GM12878 (cell line): Measurements from ENCODE around the gene FTO. TPM values are rescaled to one million over a fixed set of nuclear protein-coding genes. Genes with fewer than 3 reads are reported as not detected.

ENCODE experiments used
- ATAC-seq: fragments of 200-7000 bp; cut with Tn5 transposase; 3 replicates; pipeline ENCODE4 v1.9.1; 2020; ENCODE audit warnings: mild to moderate bottlenecking, moderate library complexity
- BruUV-seq: library from RNA; stranded (reverse); fragments of 400-500 nt; replicated peaks from 2 replicates; lab custom pipeline; 2021; lab: Mats Ljungman, UMichigan
- CTCF ChIA-PET: fragments of 300-600 bp; sonication (Branson Sonifier 250); formaldehyde crosslinking; extraction: SDS; loops from one replicate; lab custom pipeline; 2021; ENCODE audit warnings: inconsistent platforms; lab: Yijun Ruan, JAX
- POLR2A ChIA-PET: fragments of 350-600 bp; formaldehyde crosslinking; extraction: SDS; loops from one replicate; lab custom pipeline; 2021; ENCODE audit warnings: inconsistent platforms; lab: Charles Lee
- RAD21 ChIA-PET: fragments of 300-600 bp; sonication (Branson Sonifier 250); formaldehyde crosslinking; loops from one replicate; lab custom pipeline; 2023; ENCODE audit warnings: antibody characterized with exemption; ENCODE audit not compliant: unreplicated experiment; lab: Charles Lee
- SMC1A ChIA-PET: fragments of 300-600 bp; sonication (Branson Sonifier 250); formaldehyde crosslinking; loops from one replicate; lab custom pipeline; 2023; ENCODE audit not compliant: unreplicated experiment, uncharacterized antibody; lab: Charles Lee
- DNase-seq: peaks from one replicate; pipeline ENCODE4 v3.0.0-alpha.2; 2011; ENCODE audit warnings: low read depth, low spot score
- FAIRE-seq: peaks from 3 replicates; lab custom pipeline; 2011; peaks lifted over from hg19 to GRCh38; lab: Jason Lieb, UNC
- H2AFZ ChIP-seq: 2 replicates; pipeline ENCODE4 v1.6.0; 2011; ENCODE audit warnings: low read depth, low read length, control low read depth; ENCODE audit not compliant: control insufficient read depth
- H3K27ac ChIP-seq: 2 replicates; pipeline ENCODE4 v1.5.1; 2011; ENCODE audit warnings: control low read depth; ENCODE audit not compliant: control insufficient read depth, insufficient read depth
- H3K27me3 ChIP-seq, 2 experiments: replicated peaks in 1 of 2; 2 replicates each; pipeline versions ENCODE4 v1.6.0 to v1.6.1; 2011; ENCODE audit warnings: low read length in 1 of 2; ENCODE audit not compliant: control insufficient read depth in 2 of 2, insufficient read depth in 2 of 2
- H3K36me3 ChIP-seq, 2 experiments: 2 replicates each; pipeline ENCODE4 v1.5.1; 2011; ENCODE audit warnings: low read length in 1 of 2; ENCODE audit not compliant: control insufficient read depth in 2 of 2, insufficient read depth in 2 of 2
- H3K4me1 ChIP-seq: 2 replicates; pipeline ENCODE4 v1.6.1; 2011; ENCODE audit warnings: mild to moderate bottlenecking, low read length, moderate library complexity, mixed read lengths; ENCODE audit not compliant: control insufficient read depth, insufficient read depth
- H3K4me2 ChIP-seq: 2 replicates; pipeline ENCODE4 v1.6.0; 2011; ENCODE audit warnings: control low read depth; ENCODE audit not compliant: control insufficient read depth, insufficient read depth
- H3K4me3 ChIP-seq: fragments of 200-600 bp; sonication (generic); 2 replicates; pipeline ENCODE4 v1.5.1; 2016
- H3K79me2 ChIP-seq: 2 replicates; pipeline ENCODE4 v1.6.0; 2011; ENCODE audit warnings: low read length; ENCODE audit not compliant: control insufficient read depth, insufficient read depth
- H3K9ac ChIP-seq: 2 replicates; pipeline ENCODE4 v1.8.0; 2011; ENCODE audit warnings: low read length, control low read depth, mixed read lengths; ENCODE audit not compliant: control insufficient read depth, insufficient read depth
- H3K9me3 ChIP-seq: replicated peaks from 3 replicates; pipeline ENCODE4 v1.5.1; 2011; ENCODE audit warnings: mild to moderate bottlenecking, low read length; ENCODE audit not compliant: control insufficient read depth, insufficient read depth
- H4K20me1 ChIP-seq: 2 replicates; pipeline ENCODE4 v1.6.0; 2011; ENCODE audit not compliant: control insufficient read depth, insufficient read depth
- BCL11A ChIP-seq: IDR thresholded peaks from 2 replicates; pipeline ENCODE4 v1.6.1; 2011; ENCODE audit warnings: low read depth, low read length
- BCL3 ChIP-seq: IDR thresholded peaks from 2 replicates; pipeline ENCODE4 v1.6.1; 2011; ENCODE audit warnings: borderline replicate concordance, low read depth, mild to moderate bottlenecking, moderate library complexity, low read length; ENCODE audit not compliant: insufficient read depth, poor library complexity, severe bottlenecking
- BHLHE40 ChIP-seq, 2 experiments: fragments of 450-650 bp in 1 of 2; IDR thresholded peaks; 2 replicates each; pipeline ENCODE4 v1.6.1; 2011 to 2017; ENCODE audit warnings: low read depth in 2 of 2, borderline replicate concordance in 1 of 2, improper control_type of control experiment in 1 of 2, low read length in 1 of 2, mild to moderate bottlenecking in 1 of 2
- E4F1 ChIP-seq: fragments of 450-650 bp; IDR thresholded peaks from 2 replicates; pipeline ENCODE4 v1.6.1; 2018; ENCODE audit warnings: borderline replicate concordance, mild to moderate bottlenecking; ENCODE audit not compliant: partially characterized antibody
- EZH2 ChIP-seq: IDR thresholded peaks from 2 replicates; pipeline ENCODE4 v1.6.1; 2012; ENCODE audit warnings: low read depth, mild to moderate bottlenecking, control low read depth, inconsistent platforms, low read length, borderline replicate concordance; ENCODE audit not compliant: control insufficient read depth
- IKZF1 ChIP-seq: fragments of 450-650 bp; conservative IDR thresholded peaks from 2 replicates; pipeline ENCODE4 v1.6.1; 2017; ENCODE audit warnings: antibody characterized with exemption, mild to moderate bottlenecking
- KDM1A ChIP-seq: fragments of 200-600 bp; sonication (generic); IDR thresholded peaks from 2 replicates; pipeline ENCODE4 v1.6.1; 2016; ENCODE audit warnings: borderline replicate concordance
- MYB ChIP-seq: fragments of 150-350 bp; IDR thresholded peaks from 2 replicates; pipeline ENCODE4 v1.6.1; 2014; ENCODE audit warnings: mild to moderate bottlenecking, low read depth, low read length, borderline replicate concordance
- NFYB ChIP-seq: IDR thresholded peaks from 2 replicates; pipeline ENCODE4 v1.6.1; 2011; ENCODE audit warnings: low read depth, mild to moderate bottlenecking, low read length, improper control_type of control experiment, moderate library complexity; ENCODE audit not compliant: insufficient read depth
- PKNOX1 ChIP-seq: fragments of 450-650 bp; IDR thresholded peaks from 2 replicates; pipeline ENCODE4 v1.6.1; 2016; ENCODE audit warnings: mild to moderate bottlenecking
- POLR2A ChIP-seq: IDR thresholded peaks from 2 replicates; pipeline ENCODE4 v1.6.1; 2011; ENCODE audit warnings: low read depth, mild to moderate bottlenecking, low read length
- RCOR1 ChIP-seq: conservative IDR thresholded peaks from 2 replicates; pipeline ENCODE4 v1.6.1; 2012; ENCODE audit warnings: low read depth, low read length, improper control_type of control experiment
- TCF12 ChIP-seq: IDR thresholded peaks from 2 replicates; pipeline ENCODE4 v1.6.1; 2011; ENCODE audit warnings: low read depth, mild to moderate bottlenecking, low read length
- TCF3 ChIP-seq: IDR thresholded peaks from 2 replicates; pipeline ENCODE4 v1.6.1; 2012; ENCODE audit warnings: low read depth, mild to moderate bottlenecking, low read length, borderline replicate concordance; ENCODE audit not compliant: insufficient read depth
- ZNF622 ChIP-seq: fragments of 450-650 bp; IDR thresholded peaks from 2 replicates; pipeline ENCODE4 v1.6.1; 2017; ENCODE audit warnings: mild to moderate bottlenecking, inconsistent platforms
- WGBS: methylation state at CpG from one replicate; pipeline ENCODE4 v1.1.6; 2016; ENCODE audit warnings: low lambda C conversion rate; ENCODE audit not compliant: insufficient replicate concordance, insufficient coverage; ENCODE audit errors: missing lambda C conversion rate; 5-methylcytosine and 5-hydroxymethylcytosine counted together
- in situ Hi-C: fragments of 300-500 bp; cut with MboI; formaldehyde crosslinking; loops from 9 replicates; pipeline ENCODE4 v1.14.3; 2018; ENCODE audit warnings: mixed read lengths
- intact Hi-C: fragments of 100-400 bp; cut with micrococcal nuclease; formaldehyde crosslinking; loops from one replicate; pipeline ENCODE4 v1.14.2; 2022; ENCODE audit not compliant: unreplicated experiment
- polyA plus RNA-seq, 11 experiments: library from polyadenylated mRNA; depleted of rRNA in 4 of 11; unstranded in 6 of 11; stranded (reverse) in 5 of 11; fragments of >200 nt; fragmentation: Nextera tagmentation in 4 of 11; fragmentation: Illumina TruSeq in 1 of 11; extraction: Ambion mirVana in 4 of 11; extraction: Trizol in 1 of 11; gene quantifications; 1 replicate in 1 of 11; 2 replicates in 10 of 11; pipeline versions ENCODE4 v1.2.1 to v1.2.3, GENCODE V29; 2011 to 2016; ENCODE audit warnings: inconsistent platforms in 2 of 11, missing spikeins in 2 of 11, low read depth in 1 of 11
- total RNA-seq, 4 experiments: library from RNA; depleted of rRNA in 3 of 4; stranded (reverse); fragments of >200 nt in 3 of 4; fragmentation: Illumina TruSeq in 1 of 4; extraction: Trizol in 1 of 4; gene quantifications; 2 replicates each; pipeline versions ENCODE4 v1.2.1 to v1.2.3, GENCODE V29; 2013 to 2021
- TF ChIP-seq, protein P1 (sequence below), 3 experiments: IDR thresholded peaks in 2 of 3; conservative IDR thresholded peaks in 1 of 3; 2 replicates each; pipeline ENCODE4 v1.5.1; 2011; ENCODE audit warnings: low read depth in 3 of 3, low read length in 3 of 3, mild to moderate bottlenecking in 3 of 3, control low read depth in 2 of 3, moderate library complexity in 2 of 3, inconsistent platforms in 1 of 3, mixed read lengths in 1 of 3; ENCODE audit not compliant: control insufficient read depth in 2 of 3, insufficient read depth in 1 of 3; ENCODE audit errors: extremely low read depth in 1 of 3

Gene FTO
- total and polyA plus RNA-seq, 10 of the 15 experiments (the other 5 are each of a cell fraction or from before 2014, with no cell fraction given) = 20.1 to 55.0 (median 47.0) TPM

DNA sequence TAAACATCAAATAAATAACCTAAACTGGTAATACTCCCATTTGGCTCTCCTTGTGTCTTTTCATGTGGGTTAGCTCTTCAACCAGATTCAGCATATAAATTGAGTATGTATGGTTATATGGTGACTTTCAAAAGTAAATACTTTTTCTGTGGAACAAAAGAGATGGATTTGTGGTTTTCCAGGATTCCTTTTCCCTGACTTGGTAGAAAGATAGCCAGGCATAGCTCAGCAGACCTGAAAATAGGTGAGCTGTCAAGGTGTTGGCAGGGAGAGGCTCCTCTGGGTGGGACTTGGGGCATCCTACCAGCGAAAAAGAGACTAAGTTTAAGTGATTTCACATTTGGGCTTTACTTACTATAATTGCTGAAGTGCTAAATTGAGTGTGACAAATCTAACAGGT, 80.3 kb downstream of the FTO start:
- in situ Hi-C loops (no loop called here), intact Hi-C loops (no loop called here)
- ChIA-PET SMC1A (interaction anchor here (0.6 to 1.3 kb wide), 6 partner anchors 8 to 72 kb away, joined by 3 to 7 read pairs (median 4); no protein-coding TSS in a partner anchor), CTCF (interaction anchor here (1.7 kb wide), 1 partner anchor 10 kb away, joined by 4 read pairs; no protein-coding TSS in a partner anchor), RAD21 (interaction anchor here (0.7 to 1.2 kb wide), 2 partner anchors 9 to 11 kb away, joined by 3 read pairs; no protein-coding TSS in a partner anchor), POLR2A (no interaction called here)
- no TSS peak for BruUV-seq
- no peaks in the 10 kb centered on the region for H4K20me1 ChIP-seq
- DNase-seq = no peak
- no peak overlapping the region for H3K4me2 ChIP-seq
- H3K4me3 ChIP-seq = no peak overlapping the region
- H3K9me3 ChIP-seq = no peaks in the 10 kb centered on the region
- no peaks in the 10 kb centered on the region; the same call in 1 of the 2 replicates for H3K79me2 ChIP-seq
- no peaks in the 10 kb centered on the region for H3K27me3 ChIP-seq
- H2AFZ ChIP-seq = no peak overlapping the region
- no peaks in the 10 kb centered on the region for H3K36me3 ChIP-seq
- no peak overlapping the region for H3K27ac ChIP-seq
- no peak for ATAC-seq
- H3K4me1 ChIP-seq = no peaks in the 10 kb centered on the region
- FAIRE-seq = no peak
- WGBS = 90% methylated on average over 1 of the region's 1 CpG
- no peak overlapping the region for H3K9ac ChIP-seq
- TF ChIP-seq TCF12 (no peak), TCF3 (no peak), EZH2 (no peak), IKZF1 (no peak), E4F1 (no peak), ZNF622 (no peak), KDM1A (no peak), NFYB (no peak), POLR2A (no peak), RCOR1 (no peak), BCL11A (no peak), BHLHE40 (IDR thresholded peaks at IDR 0.05; ENCODE audit: borderline replicate concordance in 1 of 2, low read depth in 2 of 2, low read length in 1 of 2) (no peak), MYB (no peak), BCL3 (no peak), PKNOX1 (no peak)
- TF ChIP-seq, protein P1, sequence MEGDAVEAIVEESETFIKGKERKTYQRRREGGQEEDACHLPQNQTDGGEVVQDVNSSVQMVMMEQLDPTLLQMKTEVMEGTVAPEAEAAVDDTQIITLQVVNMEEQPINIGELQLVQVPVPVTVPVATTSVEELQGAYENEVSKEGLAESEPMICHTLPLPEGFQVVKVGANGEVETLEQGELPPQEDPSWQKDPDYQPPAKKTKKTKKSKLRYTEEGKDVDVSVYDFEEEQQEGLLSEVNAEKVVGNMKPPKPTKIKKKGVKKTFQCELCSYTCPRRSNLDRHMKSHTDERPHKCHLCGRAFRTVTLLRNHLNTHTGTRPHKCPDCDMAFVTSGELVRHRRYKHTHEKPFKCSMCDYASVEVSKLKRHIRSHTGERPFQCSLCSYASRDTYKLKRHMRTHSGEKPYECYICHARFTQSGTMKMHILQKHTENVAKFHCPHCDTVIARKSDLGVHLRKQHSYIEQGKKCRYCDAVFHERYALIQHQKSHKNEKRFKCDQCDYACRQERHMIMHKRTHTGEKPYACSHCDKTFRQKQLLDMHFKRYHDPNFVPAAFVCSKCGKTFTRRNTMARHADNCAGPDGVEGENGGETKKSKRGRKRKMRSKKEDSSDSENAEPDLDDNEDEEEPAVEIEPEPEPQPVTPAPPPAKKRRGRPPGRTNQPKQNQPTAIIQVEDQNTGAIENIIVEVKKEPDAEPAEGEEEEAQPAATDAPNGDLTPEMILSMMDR (IDR thresholded peaks at IDR 0.05 in 2 of 3, conservative IDR thresholded peaks at IDR 0.05 in 1 of 3; ENCODE audit: control insufficient read depth in 2 of 3, extremely low read depth in 1 of 3, insufficient read depth in 1 of 3, low read depth in 3 of 3, low read length in 3 of 3) = no peak
